Keratinocyte (primary cell): ENCODE results near the gene ZNF778.

Experiments
- EZH2 ChIP-seq: IDR thresholded peaks from one replicate; pipeline ENCODE4 v1.6.1; 2012; ENCODE audit warnings: inconsistent platforms, mild to moderate bottlenecking, low read length, moderate library complexity
- TF ChIP-seq, protein P1 (sequence below), 3 experiments: IDR thresholded peaks in 1 of 3; conservative IDR thresholded peaks in 1 of 3; optimal IDR thresholded peaks in 1 of 3; 2 replicates in 2 of 3; 3 replicates in 1 of 3; pipeline versions ENCODE3 to v1.5.1; 2011; ENCODE audit warnings: low read length in 3 of 3, mild to moderate bottlenecking in 3 of 3, moderate library complexity in 2 of 3, control low read depth in 1 of 3, inconsistent platforms in 1 of 3; ENCODE audit not compliant: insufficient read depth in 2 of 3; ENCODE audit errors: extremely low read depth in 1 of 3

DNA sequence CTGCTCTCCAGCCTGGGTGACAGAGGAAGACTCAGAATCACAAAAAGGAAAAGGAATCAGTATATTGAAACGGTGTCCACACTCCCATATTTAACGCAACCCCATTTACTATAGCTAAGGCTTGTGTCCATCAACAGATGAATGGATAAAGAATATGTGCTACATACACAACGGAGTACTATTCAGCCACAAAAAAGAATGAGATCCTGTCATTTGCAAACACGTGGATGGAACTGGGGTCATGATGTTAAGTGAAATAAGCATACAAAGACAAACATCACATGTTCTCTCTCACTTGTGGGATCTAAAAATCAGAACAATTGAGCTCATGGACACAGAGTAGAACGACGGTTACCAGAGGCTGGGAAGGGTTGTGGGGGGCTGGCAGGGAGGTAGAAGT, 55.1 kb downstream of the ZNF778 start:
- TF ChIP-seq, protein P1, sequence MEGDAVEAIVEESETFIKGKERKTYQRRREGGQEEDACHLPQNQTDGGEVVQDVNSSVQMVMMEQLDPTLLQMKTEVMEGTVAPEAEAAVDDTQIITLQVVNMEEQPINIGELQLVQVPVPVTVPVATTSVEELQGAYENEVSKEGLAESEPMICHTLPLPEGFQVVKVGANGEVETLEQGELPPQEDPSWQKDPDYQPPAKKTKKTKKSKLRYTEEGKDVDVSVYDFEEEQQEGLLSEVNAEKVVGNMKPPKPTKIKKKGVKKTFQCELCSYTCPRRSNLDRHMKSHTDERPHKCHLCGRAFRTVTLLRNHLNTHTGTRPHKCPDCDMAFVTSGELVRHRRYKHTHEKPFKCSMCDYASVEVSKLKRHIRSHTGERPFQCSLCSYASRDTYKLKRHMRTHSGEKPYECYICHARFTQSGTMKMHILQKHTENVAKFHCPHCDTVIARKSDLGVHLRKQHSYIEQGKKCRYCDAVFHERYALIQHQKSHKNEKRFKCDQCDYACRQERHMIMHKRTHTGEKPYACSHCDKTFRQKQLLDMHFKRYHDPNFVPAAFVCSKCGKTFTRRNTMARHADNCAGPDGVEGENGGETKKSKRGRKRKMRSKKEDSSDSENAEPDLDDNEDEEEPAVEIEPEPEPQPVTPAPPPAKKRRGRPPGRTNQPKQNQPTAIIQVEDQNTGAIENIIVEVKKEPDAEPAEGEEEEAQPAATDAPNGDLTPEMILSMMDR (optimal IDR thresholded peaks at IDR 0.05 in 1 of 3, IDR thresholded peaks at IDR 0.05 in 1 of 3, conservative IDR thresholded peaks at IDR 0.05 in 1 of 3; ENCODE audit: extremely low read depth in 1 of 3, insufficient read depth in 2 of 3, low read length in 3 of 3), result no peak
- no peak for TF ChIP-seq EZH2
